ENCODE data around the gene SFXN5. TPM values are rescaled to one million over a fixed set of nuclear protein-coding genes. Genes with fewer than 3 reads are reported as not detected.

Gene SFXN5
- total RNA-seq, 1 experiment from 2014 or later = 25.9 TPM

DNA sequence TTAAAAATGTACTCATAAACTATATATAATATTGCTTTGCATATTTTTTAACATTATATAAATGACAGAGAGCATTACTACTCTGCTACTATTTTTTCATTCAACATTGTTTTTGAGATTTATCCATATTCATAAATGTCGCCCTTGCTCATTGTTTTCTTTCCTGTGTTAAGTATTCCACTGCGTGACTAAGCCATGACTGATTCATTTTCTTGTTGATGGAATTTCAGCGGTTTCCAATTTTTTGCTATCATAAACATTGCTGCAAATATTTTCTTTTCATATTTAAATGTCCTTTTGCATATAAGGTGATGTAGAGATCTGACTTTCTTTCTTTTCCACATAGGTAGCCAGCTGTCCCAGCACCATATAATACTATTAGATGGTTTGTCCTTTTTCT is 57.6 kb downstream of the SFXN5 start:
- peaks cover 10% of the 10 kb centered on the region for H3K9me3 Mint-ChIP-seq
- no peak for ATAC-seq
- DNase-seq (ENCODE audit: low spot score) = no peak
- ChIA-PET POLR2A (no interaction called here), CTCF (interaction anchor here (1.0 kb wide), 1 partner anchor 163 kb away, joined by 4 read pairs; no protein-coding TSS in a partner anchor)
- H3K4me3 Mint-ChIP-seq = no peak overlapping the region
- no peaks in the 10 kb centered on the region; the same call in 1 of the 2 replicates for H3K27me3 Mint-ChIP-seq (ENCODE audit: low read depth)
- TF ChIP-seq ESRRA (CRISPR knock-in tag; IDR thresholded peaks at IDR 0.05; ENCODE audit: borderline replicate concordance) (no peak), IRF2 (CRISPR knock-in tag; IDR thresholded peaks at IDR 0.05; ENCODE audit: borderline replicate concordance, low read depth) (no peak), TCF7 (CRISPR knock-in tag; IDR thresholded peaks at IDR 0.05; ENCODE audit: low read depth) (no peak), CREB1 (CRISPR knock-in tag; IDR thresholded peaks at IDR 0.05) (no peak)
- TF ChIP-seq, protein P1, sequence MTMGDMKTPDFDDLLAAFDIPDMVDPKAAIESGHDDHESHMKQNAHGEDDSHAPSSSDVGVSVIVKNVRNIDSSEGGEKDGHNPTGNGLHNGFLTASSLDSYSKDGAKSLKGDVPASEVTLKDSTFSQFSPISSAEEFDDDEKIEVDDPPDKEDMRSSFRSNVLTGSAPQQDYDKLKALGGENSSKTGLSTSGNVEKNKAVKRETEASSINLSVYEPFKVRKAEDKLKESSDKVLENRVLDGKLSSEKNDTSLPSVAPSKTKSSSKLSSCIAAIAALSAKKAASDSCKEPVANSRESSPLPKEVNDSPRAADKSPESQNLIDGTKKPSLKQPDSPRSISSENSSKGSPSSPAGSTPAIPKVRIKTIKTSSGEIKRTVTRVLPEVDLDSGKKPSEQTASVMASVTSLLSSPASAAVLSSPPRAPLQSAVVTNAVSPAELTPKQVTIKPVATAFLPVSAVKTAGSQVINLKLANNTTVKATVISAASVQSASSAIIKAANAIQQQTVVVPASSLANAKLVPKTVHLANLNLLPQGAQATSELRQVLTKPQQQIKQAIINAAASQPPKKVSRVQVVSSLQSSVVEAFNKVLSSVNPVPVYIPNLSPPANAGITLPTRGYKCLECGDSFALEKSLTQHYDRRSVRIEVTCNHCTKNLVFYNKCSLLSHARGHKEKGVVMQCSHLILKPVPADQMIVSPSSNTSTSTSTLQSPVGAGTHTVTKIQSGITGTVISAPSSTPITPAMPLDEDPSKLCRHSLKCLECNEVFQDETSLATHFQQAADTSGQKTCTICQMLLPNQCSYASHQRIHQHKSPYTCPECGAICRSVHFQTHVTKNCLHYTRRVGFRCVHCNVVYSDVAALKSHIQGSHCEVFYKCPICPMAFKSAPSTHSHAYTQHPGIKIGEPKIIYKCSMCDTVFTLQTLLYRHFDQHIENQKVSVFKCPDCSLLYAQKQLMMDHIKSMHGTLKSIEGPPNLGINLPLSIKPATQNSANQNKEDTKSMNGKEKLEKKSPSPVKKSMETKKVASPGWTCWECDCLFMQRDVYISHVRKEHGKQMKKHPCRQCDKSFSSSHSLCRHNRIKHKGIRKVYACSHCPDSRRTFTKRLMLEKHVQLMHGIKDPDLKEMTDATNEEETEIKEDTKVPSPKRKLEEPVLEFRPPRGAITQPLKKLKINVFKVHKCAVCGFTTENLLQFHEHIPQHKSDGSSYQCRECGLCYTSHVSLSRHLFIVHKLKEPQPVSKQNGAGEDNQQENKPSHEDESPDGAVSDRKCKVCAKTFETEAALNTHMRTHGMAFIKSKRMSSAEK (CRISPR knock-in tag; IDR thresholded peaks at IDR 0.05; ENCODE audit: borderline replicate concordance) = no peak
- 0 out of 2 replicates have a peak, but pooled peaks cover 3% of the 10 kb centered on the region for H3K36me3 Mint-ChIP-seq
- no peak overlapping the region for H3K27ac Mint-ChIP-seq
- no peaks in the 10 kb centered on the region for H3K4me1 Mint-ChIP-seq

DNA sequence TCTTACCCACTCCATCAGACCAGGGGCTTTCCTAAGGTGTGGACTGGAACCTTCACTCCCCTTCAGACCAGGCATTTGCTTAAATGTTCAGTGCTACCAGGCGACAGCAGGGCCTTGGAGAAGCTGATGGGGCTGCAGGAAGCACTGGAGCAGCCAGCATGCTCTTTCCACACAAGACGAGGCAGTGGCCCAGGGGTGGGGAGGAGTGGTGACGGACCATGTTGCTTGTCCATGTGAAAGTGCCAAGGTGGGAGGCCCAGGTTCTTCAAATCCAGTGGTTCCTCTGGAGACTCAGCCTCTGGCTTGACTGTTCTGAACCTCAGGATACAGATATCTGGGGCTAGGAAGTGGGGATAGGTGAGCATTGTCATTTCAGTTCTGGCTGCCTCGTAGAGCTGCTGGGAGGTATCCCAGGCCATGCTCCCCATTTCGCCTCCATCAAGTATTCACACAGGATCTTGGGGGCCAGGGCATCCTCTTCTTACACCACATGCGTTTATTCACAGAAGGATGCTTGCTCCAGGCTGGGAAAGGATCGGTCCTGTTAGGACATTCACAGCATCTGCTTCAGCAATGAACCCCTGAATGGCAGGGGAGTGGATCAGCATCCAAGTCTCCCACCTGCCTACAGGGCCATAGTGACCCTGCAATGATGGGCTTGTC is 62.2 kb downstream of the SFXN5 start:
- Mint-ChIP-seq H3K4me3 (no peak overlapping the region), H3K9me3 (peaks cover 6% of the 10 kb centered on the region), H3K36me3 (no peaks in the 10 kb centered on the region), H3K27ac (no peak overlapping the region), H3K4me1 (0 out of 2 replicates have a peak, but pooled peaks cover 4% of the 10 kb centered on the region), H3K27me3 (ENCODE audit: low read depth) (no peaks in the 10 kb centered on the region; the same call in 1 of the 2 replicates)
- POLR2A ChIA-PET = no interaction called here
- DNase-seq (ENCODE audit: low spot score) = no peak
- CTCF ChIA-PET = interaction anchor here (1.2 to 2.6 kb wide), 4 partner anchors 116 to 193 kb away, joined by 3 to 8 read pairs (median 6); partner anchors contain the start of gene NOTO
- no peak for TF ChIP-seq ZBTB21 (CRISPR knock-in tag; IDR thresholded peaks at IDR 0.05; ENCODE audit: borderline replicate concordance)
- TF ChIP-seq FOXP1 (CRISPR knock-in tag; IDR thresholded peaks at IDR 0.05; ENCODE audit: borderline replicate concordance) = no peak
- no peak for TF ChIP-seq SMAD4 (CRISPR knock-in tag; IDR thresholded peaks at IDR 0.05)
- TF ChIP-seq ZNF263 (CRISPR knock-in tag; IDR thresholded peaks at IDR 0.05; ENCODE audit: low read depth) = no peak
- TF ChIP-seq, protein P2, sequence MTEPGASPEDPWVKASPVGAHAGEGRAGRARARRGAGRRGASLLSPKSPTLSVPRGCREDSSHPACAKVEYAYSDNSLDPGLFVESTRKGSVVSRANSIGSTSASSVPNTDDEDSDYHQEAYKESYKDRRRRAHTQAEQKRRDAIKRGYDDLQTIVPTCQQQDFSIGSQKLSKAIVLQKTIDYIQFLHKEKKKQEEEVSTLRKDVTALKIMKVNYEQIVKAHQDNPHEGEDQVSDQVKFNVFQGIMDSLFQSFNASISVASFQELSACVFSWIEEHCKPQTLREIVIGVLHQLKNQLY (CRISPR knock-in tag; IDR thresholded peaks at IDR 0.05) = no peak
- TF ChIP-seq TP53 (CRISPR knock-in tag; IDR thresholded peaks at IDR 0.05) = no peak
- no peak for TF ChIP-seq JUN (CRISPR knock-in tag; IDR thresholded peaks at IDR 0.05)
- TF ChIP-seq, protein P3, sequence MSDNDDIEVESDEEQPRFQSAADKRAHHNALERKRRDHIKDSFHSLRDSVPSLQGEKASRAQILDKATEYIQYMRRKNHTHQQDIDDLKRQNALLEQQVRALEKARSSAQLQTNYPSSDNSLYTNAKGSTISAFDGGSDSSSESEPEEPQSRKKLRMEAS (CRISPR knock-in tag; IDR thresholded peaks at IDR 0.05) = no peak
- no peak for ATAC-seq

DNA sequence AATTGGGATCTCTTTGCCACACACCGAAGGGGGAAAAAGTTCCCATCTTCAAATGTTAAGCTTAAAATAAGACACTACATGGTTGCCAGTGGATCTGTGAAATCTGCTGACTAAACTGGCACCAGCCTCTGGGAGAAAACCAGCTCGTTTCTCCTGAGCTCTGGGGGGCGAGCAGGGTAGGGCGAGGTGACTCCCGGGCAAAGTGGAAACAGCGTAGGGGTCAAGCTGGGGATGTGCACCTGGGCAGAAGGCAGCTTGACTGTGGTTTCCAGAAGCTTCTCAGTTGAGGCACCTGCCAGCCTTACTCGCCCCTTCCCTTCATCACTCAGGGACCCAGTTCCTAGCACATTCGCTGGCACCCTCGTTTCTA is 62.8 kb downstream of the SFXN5 start:
- Mint-ChIP-seq H3K4me3 (no peak overlapping the region), H3K36me3 (no peaks in the 10 kb centered on the region), H3K27ac (no peak overlapping the region), H3K4me1 (0 out of 2 replicates have a peak, but pooled peaks cover 4% of the 10 kb centered on the region), H3K27me3 (ENCODE audit: low read depth) (no peaks in the 10 kb centered on the region; the same call in 1 of the 2 replicates), H3K9me3 (peaks cover 6% of the 10 kb centered on the region)
- TF ChIP-seq CREM (CRISPR knock-in tag; IDR thresholded peaks at IDR 0.05) (no peak), SMAD3 (CRISPR knock-in tag; IDR thresholded peaks at IDR 0.05; ENCODE audit: borderline replicate concordance) (no peak), MXD4 (CRISPR knock-in tag; IDR thresholded peaks at IDR 0.05; ENCODE audit: borderline replicate concordance) (no peak), ZBTB21 (CRISPR knock-in tag; IDR thresholded peaks at IDR 0.05; ENCODE audit: borderline replicate concordance) (no peak), ATF1 (CRISPR knock-in tag; IDR thresholded peaks at IDR 0.05) (no peak)
- ATAC-seq (no peak), DNase-seq (ENCODE audit: low spot score) (no peak)
- POLR2A ChIA-PET = interaction anchor here (1.1 kb wide), 1 partner anchor 55 kb away, joined by 3 read pairs; no protein-coding TSS in a partner anchor
- CTCF ChIA-PET = interaction anchor here (1.2 to 2.6 kb wide), 4 partner anchors 115 to 194 kb away, joined by 3 to 8 read pairs (median 6); partner anchors contain the start of gene NOTO
